HEK293T (cell line): ENCODE results near the gene MYL7.

Experiments
- CTCF ChIA-PET: fragments of 350-600 bp; formaldehyde crosslinking; extraction: SDS; loops from one replicate; lab custom pipeline; 2021; ENCODE audit warnings: antibody characterized with exemption, inconsistent platforms; lab: Yijun Ruan, JAX
- POLR2A ChIA-PET: fragments of 350-600 bp; formaldehyde crosslinking; extraction: SDS; loops from one replicate; lab custom pipeline; 2020; ENCODE audit warnings: antibody characterized with exemption, inconsistent platforms; lab: Yijun Ruan, JAX
- DNase-seq: peaks from one replicate; pipeline ENCODE4 v3.0.0; 2012; ENCODE audit warnings: mixed read lengths; ENCODE audit errors: extremely low spot score
- ARNT ChIP-seq: fragments of 450-650 bp; IDR thresholded peaks from 2 replicates; pipeline ENCODE4 v1.6.1; 2017; ENCODE audit warnings: mild to moderate bottlenecking
- BHLHE40 ChIP-seq: fragments of 450-650 bp; IDR thresholded peaks from 2 replicates; pipeline ENCODE4 v1.6.1; 2016; ENCODE audit warnings: mild to moderate bottlenecking, moderate library complexity, borderline replicate concordance
- CTBP1 ChIP-seq: fragments of 450-650 bp; IDR thresholded peaks from 2 replicates; pipeline ENCODE4 v1.6.1; 2016; ENCODE audit warnings: borderline replicate concordance
- ELF4 ChIP-seq: fragments of 450-650 bp; IDR thresholded peaks from 2 replicates; pipeline ENCODE4 v1.6.1; 2017; ENCODE audit warnings: antibody characterized with exemption
- FOXA1 ChIP-seq: fragments of 450-650 bp; IDR thresholded peaks from 2 replicates; pipeline ENCODE4 v1.6.1; 2016; ENCODE audit warnings: mild to moderate bottlenecking
- FOXK2 ChIP-seq: fragments of 450-650 bp; IDR thresholded peaks from 2 replicates; pipeline ENCODE4 v1.6.1; 2016; ENCODE audit warnings: mild to moderate bottlenecking
- FOXM1 ChIP-seq: fragments of 450-650 bp; IDR thresholded peaks from 2 replicates; pipeline ENCODE4 v1.6.1; 2017; ENCODE audit warnings: mild to moderate bottlenecking, borderline replicate concordance
- HDGF ChIP-seq: fragments of 450-650 bp; IDR thresholded peaks from 2 replicates; pipeline ENCODE4 v1.6.1; 2017; ENCODE audit warnings: antibody characterized with exemption, borderline replicate concordance
- L3MBTL2 ChIP-seq: fragments of 450-650 bp; conservative IDR thresholded peaks from 2 replicates; pipeline ENCODE4 v1.6.1; 2016; ENCODE audit warnings: mild to moderate bottlenecking
- LEF1 ChIP-seq: fragments of 450-650 bp; IDR thresholded peaks from 2 replicates; pipeline ENCODE4 v1.6.1; 2017; ENCODE audit warnings: mild to moderate bottlenecking, borderline replicate concordance
- NFRKB ChIP-seq: fragments of 450-650 bp; IDR thresholded peaks from 2 replicates; pipeline ENCODE4 v1.6.1; 2016; ENCODE audit warnings: mild to moderate bottlenecking, moderate library complexity
- SP1 ChIP-seq: fragments of 450-650 bp; IDR thresholded peaks from 2 replicates; pipeline ENCODE4 v1.6.1; 2017
- SUZ12 ChIP-seq: fragments of 450-650 bp; IDR thresholded peaks from 2 replicates; pipeline ENCODE4 v1.6.1; 2016; ENCODE audit warnings: mild to moderate bottlenecking
- TARDBP ChIP-seq: fragments of 450-650 bp; IDR thresholded peaks from 2 replicates; pipeline ENCODE4 v1.6.1; 2016
- ZNF384 ChIP-seq: fragments of 450-650 bp; IDR thresholded peaks from 2 replicates; pipeline ENCODE4 v1.6.1; 2016
- TF ChIP-seq, protein P1 (sequence below): fragments of 450-650 bp; IDR thresholded peaks from 2 replicates; pipeline ENCODE4 v1.6.1; 2016

The MYL7 gene

DNA sequence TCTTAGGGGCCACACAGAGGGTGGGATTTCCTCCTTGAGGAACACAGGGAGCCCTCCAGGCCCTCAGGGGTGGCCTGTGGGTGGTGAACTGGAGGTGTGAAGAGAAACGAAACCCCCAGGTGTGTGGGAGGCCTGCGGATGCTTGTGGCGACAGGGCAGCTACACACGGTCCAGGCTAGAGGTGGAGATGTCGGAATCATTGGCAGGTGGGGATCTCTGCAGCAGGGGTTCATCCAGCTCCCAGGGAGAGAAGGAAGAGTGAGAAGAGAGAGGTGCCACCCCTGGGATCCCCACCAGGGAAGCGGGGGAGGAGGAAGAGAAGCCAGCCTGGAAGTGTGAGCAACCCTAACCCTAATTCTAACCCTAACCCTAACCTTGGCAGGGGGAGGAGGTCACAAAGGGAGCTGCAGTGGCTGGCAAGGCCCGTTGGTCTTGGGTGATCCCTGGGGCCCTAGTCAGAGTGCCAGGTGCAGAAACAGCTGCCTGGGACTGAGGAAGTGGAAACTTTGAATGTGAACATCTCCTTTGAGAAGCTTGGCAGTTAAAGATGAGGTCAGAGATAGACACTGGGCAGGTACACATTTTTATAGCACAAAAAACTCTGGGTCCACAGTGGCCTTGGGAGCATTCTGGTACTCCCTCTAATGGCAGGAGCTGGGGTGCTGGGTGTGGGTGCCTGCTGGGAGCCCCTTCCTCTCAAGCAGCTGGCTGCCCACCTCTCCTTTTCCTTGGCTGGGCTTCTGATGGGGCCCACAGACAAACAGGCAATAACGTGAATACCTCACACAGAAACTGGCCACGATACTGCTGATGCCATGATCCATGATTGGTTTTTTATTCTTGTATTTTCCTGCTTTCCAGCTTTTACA lies 43.8 kb downstream of the MYL7 start:
- DNase-seq = no peak
- no peak for TF ChIP-seq NFRKB
- no peak for TF ChIP-seq L3MBTL2
- no peak for TF ChIP-seq LEF1
- no peak for TF ChIP-seq FOXA1
- no peak for TF ChIP-seq HDGF
- no peak for TF ChIP-seq ARNT
- TF ChIP-seq, protein P1, sequence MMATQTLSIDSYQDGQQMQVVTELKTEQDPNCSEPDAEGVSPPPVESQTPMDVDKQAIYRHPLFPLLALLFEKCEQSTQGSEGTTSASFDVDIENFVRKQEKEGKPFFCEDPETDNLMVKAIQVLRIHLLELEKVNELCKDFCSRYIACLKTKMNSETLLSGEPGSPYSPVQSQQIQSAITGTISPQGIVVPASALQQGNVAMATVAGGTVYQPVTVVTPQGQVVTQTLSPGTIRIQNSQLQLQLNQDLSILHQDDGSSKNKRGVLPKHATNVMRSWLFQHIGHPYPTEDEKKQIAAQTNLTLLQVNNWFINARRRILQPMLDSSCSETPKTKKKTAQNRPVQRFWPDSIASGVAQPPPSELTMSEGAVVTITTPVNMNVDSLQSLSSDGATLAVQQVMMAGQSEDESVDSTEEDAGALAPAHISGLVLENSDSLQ = no peak
- TF ChIP-seq SUZ12 = no peak
- TF ChIP-seq FOXM1 = no peak
- ChIA-PET POLR2A (no interaction called here), CTCF (no interaction called here)

DNA sequence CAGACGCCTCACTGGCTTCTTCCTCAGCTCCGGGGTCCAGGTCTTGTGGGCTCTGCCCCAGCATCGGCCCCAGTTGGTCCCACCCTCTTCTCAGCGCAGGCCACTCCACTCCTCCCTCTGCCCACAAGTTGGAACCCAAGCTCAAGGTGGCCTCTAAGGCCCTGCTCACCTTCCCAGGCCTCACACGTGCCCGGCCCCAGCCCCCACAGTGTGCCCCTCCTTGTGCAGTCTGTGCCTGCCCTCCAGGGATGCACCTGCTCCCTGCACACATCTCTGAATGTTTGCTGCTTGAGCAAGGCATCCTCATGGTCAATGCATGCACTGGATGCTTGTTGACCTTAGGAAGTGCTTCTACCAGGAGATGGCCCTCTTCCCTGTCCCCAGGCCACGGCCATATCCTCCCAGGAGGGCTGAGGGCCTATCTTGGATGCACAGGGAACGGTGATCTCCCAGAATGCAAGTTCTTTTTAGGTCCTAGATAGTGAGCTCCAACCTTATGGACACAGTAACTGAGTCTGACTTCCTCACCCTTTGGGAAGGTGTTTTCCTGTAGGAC lies 44.7 kb downstream of the MYL7 start:
- ChIA-PET POLR2A (interaction anchor here (1.0 kb wide), 1 partner anchor 20 kb away, joined by 3 read pairs; no protein-coding TSS in a partner anchor), CTCF (no interaction called here)
- no peak for DNase-seq
- TF ChIP-seq ELF4 (no peak), FOXK2 (no peak), CTBP1 (no peak), LEF1 (no peak), ZNF384 (no peak), HDGF (no peak), TARDBP (no peak), BHLHE40 (no peak), SP1 (no peak), L3MBTL2 (no peak), SUZ12 (no peak), FOXM1 (no peak), FOXA1 (no peak)
- TF ChIP-seq, protein P1 = no peak

DNA sequence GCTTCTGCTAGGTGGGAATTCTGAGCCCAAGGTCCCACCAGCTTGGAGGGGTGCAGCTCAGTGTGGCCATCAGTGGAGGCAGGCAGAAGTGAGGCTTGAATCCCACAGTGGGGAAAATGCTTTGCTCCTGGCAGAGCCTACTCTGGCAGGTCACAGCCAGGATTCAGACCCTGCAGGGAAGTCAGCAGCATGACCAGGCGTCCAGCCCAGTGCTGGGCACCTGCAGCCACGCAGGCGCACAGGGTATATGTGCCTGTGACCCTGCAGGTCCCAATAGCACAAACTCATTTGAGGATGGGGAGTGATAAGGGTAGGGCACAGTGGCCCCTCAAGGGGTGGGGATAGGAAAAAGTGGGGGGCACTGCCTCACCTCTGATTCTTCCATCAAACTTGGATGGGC lies 45.4 kb downstream of the MYL7 start:
- POLR2A ChIA-PET = interaction anchor here (1.0 kb wide), 1 partner anchor 21 kb away, joined by 3 read pairs; no protein-coding TSS in a partner anchor
- TF ChIP-seq L3MBTL2 = no peak
- no peak for TF ChIP-seq ARNT
- TF ChIP-seq CTBP1 = no peak
- TF ChIP-seq, protein P1 = no peak
- no peak for TF ChIP-seq FOXM1
- TF ChIP-seq SP1 = no peak
- no peak for TF ChIP-seq HDGF
- no peak for TF ChIP-seq NFRKB
- no peak for TF ChIP-seq TARDBP
- TF ChIP-seq SUZ12 = no peak
- TF ChIP-seq ZNF384 = no peak
- TF ChIP-seq LEF1 = no peak
- TF ChIP-seq FOXK2 = no peak
- no peak for TF ChIP-seq ELF4
- no peak for TF ChIP-seq FOXA1
- no peak for TF ChIP-seq BHLHE40
- no peak for DNase-seq
- CTCF ChIA-PET = no interaction called here

DNA sequence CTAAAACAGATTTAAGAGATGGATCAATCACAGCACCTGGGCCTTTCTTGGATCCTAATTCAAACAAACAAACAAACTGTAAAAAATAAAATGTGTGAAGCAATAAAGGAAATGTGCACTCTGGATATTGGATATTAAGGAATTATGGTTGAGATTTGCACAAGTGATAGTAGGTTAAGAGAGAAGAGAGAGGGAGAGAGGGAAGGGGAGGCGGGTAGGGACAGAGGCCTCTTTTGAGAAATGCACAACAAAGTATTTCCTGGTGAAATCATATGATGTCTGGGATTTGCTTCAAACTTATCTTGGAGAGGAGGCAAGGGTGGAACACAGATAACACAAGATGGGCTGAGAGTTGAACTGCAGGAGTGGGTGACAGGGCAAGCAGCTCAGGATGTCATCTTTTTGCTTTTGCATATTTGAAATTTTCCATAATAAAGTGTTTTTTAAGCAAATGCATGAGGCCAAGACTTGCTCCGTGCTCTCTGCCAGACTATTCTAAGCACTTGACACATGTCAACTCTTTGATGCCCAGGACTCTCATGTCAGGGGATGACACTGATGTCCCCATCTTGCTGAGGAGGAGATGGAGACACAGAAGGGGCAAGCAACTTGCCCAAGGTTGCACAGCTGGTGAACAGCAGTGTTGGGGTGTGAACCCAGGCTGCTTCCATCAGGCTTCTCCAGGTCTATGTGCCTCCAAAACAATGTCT lies 46.1 kb downstream of the MYL7 start:
- POLR2A ChIA-PET = interaction anchor here (1.0 kb wide), 1 partner anchor 21 kb away, joined by 3 read pairs; no protein-coding TSS in a partner anchor
- CTCF ChIA-PET = no interaction called here

DNA sequence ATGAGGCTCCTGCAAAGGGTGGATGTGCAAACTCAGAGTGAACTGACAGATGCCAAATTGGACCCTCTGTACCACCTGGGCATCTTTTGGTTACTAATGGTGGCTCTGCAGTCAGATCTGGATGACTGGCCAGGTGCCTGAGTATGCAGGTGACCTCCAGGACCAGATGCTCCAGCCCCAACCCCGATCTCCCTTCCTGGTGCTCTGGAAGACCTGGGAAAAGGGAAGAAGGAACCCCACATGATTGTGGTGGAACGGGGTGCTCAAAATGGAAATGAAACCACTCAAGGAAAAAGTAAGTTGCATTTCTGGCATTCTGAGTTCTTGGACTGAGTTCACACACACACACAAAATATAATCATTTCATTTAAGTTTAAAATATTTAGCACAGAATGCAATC lies 46.8 kb downstream of the MYL7 start:
- POLR2A ChIA-PET = no interaction called here
- CTCF ChIA-PET = no interaction called here
- TF ChIP-seq HDGF = no peak
- TF ChIP-seq TARDBP = no peak
- no peak for TF ChIP-seq BHLHE40
- TF ChIP-seq SUZ12 = no peak
- TF ChIP-seq, protein P1 = no peak
- no peak for TF ChIP-seq NFRKB
- no peak for TF ChIP-seq ELF4
- TF ChIP-seq FOXM1 = no peak
- TF ChIP-seq FOXK2 = no peak
- TF ChIP-seq SP1 = no peak
- no peak for TF ChIP-seq ARNT
- no peak for TF ChIP-seq LEF1
- no peak for TF ChIP-seq CTBP1
- TF ChIP-seq FOXA1 = no peak
- no peak for TF ChIP-seq ZNF384
- no peak for TF ChIP-seq L3MBTL2

More for the DNA sequence above, 46.1 kb downstream of the MYL7 start:
- DNase-seq = no peak
- TF ChIP-seq, protein P1 = no peak
- TF ChIP-seq FOXM1 = no peak
- no peak for TF ChIP-seq HDGF
- TF ChIP-seq L3MBTL2 = no peak
- TF ChIP-seq NFRKB = no peak
- TF ChIP-seq TARDBP = no peak
- TF ChIP-seq CTBP1 = no peak
- no peak for TF ChIP-seq FOXA1
- no peak for TF ChIP-seq FOXK2
- no peak for TF ChIP-seq ARNT
- no peak for TF ChIP-seq LEF1
- no peak for TF ChIP-seq SP1

More for the DNA sequence above, 46.8 kb downstream of the MYL7 start:
- no peak for DNase-seq
